GM23338 (cell line): ENCODE results near the gene DMWD. TPM values are rescaled to one million over a fixed set of nuclear protein-coding genes. Genes with fewer than 3 reads are reported as not detected.

Experiments
- ATAC-seq: fragments of 200-7000 bp; cut with Tn5 transposase; 3 replicates; pipeline ENCODE4 v1.9.1; 2020
- DNase-seq: peaks from one replicate; pipeline ENCODE4 v3.0.0-alpha.2; 2015; ENCODE audit warnings: low spot score
- H2AFZ ChIP-seq: fragments of 200-600 bp; sonication (generic); 2 replicates; pipeline ENCODE4 v1.8.0; 2016; ENCODE audit warnings: antibody characterized with exemption, mild to moderate bottlenecking, moderate library complexity
- H3F3A ChIP-seq: fragments of 200-600 bp; sonication (generic); replicated peaks from 2 replicates; pipeline ENCODE4 v1.8.0; 2017; ENCODE audit warnings: antibody characterized with exemption, mixed run types, low read depth
- H3K27ac ChIP-seq: fragments of 200-600 bp; sonication (generic); 2 replicates; pipeline ENCODE4 v1.6.1; 2016; ENCODE audit warnings: low read depth
- H3K27me3 ChIP-seq: fragments of 200-600 bp; sonication (generic); 2 replicates; pipeline ENCODE4 v1.8.0; 2016; ENCODE audit warnings: mild to moderate bottlenecking, mixed run types, moderate library complexity; ENCODE audit not compliant: insufficient read depth
- H3K36me3 ChIP-seq: fragments of 200-600 bp; sonication (generic); 2 replicates; pipeline ENCODE4 v1.8.0; 2016; ENCODE audit warnings: mild to moderate bottlenecking; ENCODE audit not compliant: insufficient read depth
- H3K4me1 ChIP-seq: fragments of 200-600 bp; sonication (generic); 2 replicates; pipeline ENCODE4 v1.8.0; 2016; ENCODE audit warnings: mild to moderate bottlenecking, moderate library complexity; ENCODE audit not compliant: insufficient read depth
- H3K4me2 ChIP-seq: fragments of 200-600 bp; sonication (generic); 2 replicates; pipeline ENCODE4 v1.7.1; 2017; ENCODE audit warnings: mixed run types
- H3K4me3 ChIP-seq: fragments of 200-600 bp; sonication (generic); 2 replicates; pipeline ENCODE4 v1.6.1; 2016; ENCODE audit warnings: mixed run types
- H3K79me2 ChIP-seq: fragments of 200-600 bp; sonication (generic); replicated peaks from 2 replicates; pipeline ENCODE4 v1.8.0; 2017; ENCODE audit warnings: mild to moderate bottlenecking; ENCODE audit not compliant: insufficient read depth
- H3K9me2 ChIP-seq: fragments of 200-600 bp; sonication (generic); 2 replicates; pipeline ENCODE4 v1.8.0; 2017; ENCODE audit not compliant: insufficient read depth
- H4K20me1 ChIP-seq: fragments of 200-600 bp; sonication (generic); replicated peaks from 2 replicates; pipeline ENCODE4 v1.8.0; 2017; ENCODE audit warnings: mild to moderate bottlenecking; ENCODE audit not compliant: insufficient read depth
- H3K27ac Mint-ChIP-seq: 2 replicates; pipeline ENCODE4 v1.8.0; 2020; ENCODE audit warnings: inconsistent platforms, mild to moderate bottlenecking, moderate library complexity, mixed read lengths
- H3K27me3 Mint-ChIP-seq: 3 replicates; pipeline ENCODE4 v1.8.0; 2022; ENCODE audit warnings: low read depth, mild to moderate bottlenecking, moderate library complexity, mixed read lengths, inconsistent platforms; ENCODE audit not compliant: insufficient read depth, poor library complexity
- H3K36me3 Mint-ChIP-seq: 3 replicates; pipeline ENCODE4 v1.8.0; 2021; ENCODE audit warnings: low read depth, mild to moderate bottlenecking, inconsistent platforms, moderate library complexity, mixed read lengths
- H3K4me1 Mint-ChIP-seq: 3 replicates; pipeline ENCODE4 v1.8.0; 2020; ENCODE audit warnings: mild to moderate bottlenecking, inconsistent platforms, mixed read lengths
- H3K4me3 Mint-ChIP-seq: 3 replicates; pipeline ENCODE4 v1.8.0; 2021; ENCODE audit warnings: moderate library complexity, mild to moderate bottlenecking, inconsistent platforms, mixed read lengths
- H3K9me3 Mint-ChIP-seq: 3 replicates; pipeline ENCODE4 v1.8.0; 2020; ENCODE audit warnings: moderate library complexity, mild to moderate bottlenecking, inconsistent platforms, mixed read lengths
- CREB1 ChIP-seq: fragments of 250-450 bp; sonication (Bioruptor Pico); IDR thresholded peaks from 2 replicates; pipeline ENCODE4 v1.5.0; 2020; ENCODE audit warnings: low read depth, mild to moderate bottlenecking, moderate library complexity
- CTCF ChIP-seq, 2 experiments: fragments of 200-600 bp in 1 of 2; sonication (generic) in 1 of 2; conservative IDR thresholded peaks; 2 replicates each; pipeline versions ENCODE4 v1.5.1 to v1.6.1; 2016 to 2017; ENCODE audit warnings: antibody characterized with exemption in 2 of 2, low read depth in 2 of 2, mild to moderate bottlenecking in 2 of 2, moderate library complexity in 1 of 2
- EZH2phosphoT487 ChIP-seq: fragments of 200-600 bp; sonication (generic); IDR thresholded peaks from one replicate; pipeline ENCODE4 v1.8.1; 2018; ENCODE audit warnings: antibody characterized with exemption; ENCODE audit not compliant: unreplicated experiment
- JUNB ChIP-seq: IDR thresholded peaks from one replicate; pipeline ENCODE4 v1.6.1; 2016; ENCODE audit warnings: antibody characterized with exemption; ENCODE audit not compliant: unreplicated experiment
- REST ChIP-seq: IDR thresholded peaks from one replicate; pipeline ENCODE4 v1.6.1; 2018; ENCODE audit warnings: antibody characterized with exemption; ENCODE audit not compliant: unreplicated experiment
- STAT1 ChIP-seq: IDR thresholded peaks from one replicate; pipeline ENCODE4 v1.6.1; 2016; ENCODE audit warnings: antibody characterized with exemption; ENCODE audit not compliant: unreplicated experiment
- ZNF114 ChIP-seq: fragments of 250-450 bp; sonication (Bioruptor Pico); IDR thresholded peaks from 2 replicates; pipeline ENCODE4 v1.5.0; 2020; ENCODE audit warnings: mild to moderate bottlenecking, moderate library complexity
- ZNF331 ChIP-seq: fragments of 250-450 bp; sonication (Bioruptor Pico); IDR thresholded peaks from 2 replicates; pipeline ENCODE4 v1.5.0; 2020; ENCODE audit warnings: low read depth, mild to moderate bottlenecking, moderate library complexity
- polyA plus RNA-seq: library from polyadenylated mRNA; unstranded; fragments of >200 nt; fragmentation: Nextera tagmentation; extraction: Ambion mirVana; gene quantifications from 2 replicates; pipeline ENCODE4 v1.2.1, GENCODE V29; 2016
- total RNA-seq: library from RNA; depleted of rRNA; stranded (reverse); fragments of >200 nt; shearing (Covaris generic); gene quantifications from 2 replicates; pipeline ENCODE4 v1.2.3, GENCODE V29; 2014
- TF ChIP-seq, protein P1 (sequence below): IDR thresholded peaks from 2 replicates; pipeline ENCODE4 v1.6.1; 2016; ENCODE audit warnings: antibody characterized with exemption

DMWD gene
- total and polyA plus RNA-seq, 2 experiments from 2014 or later, result 12.1 to 45.6 TPM

GRCh38 chr19:45785097-45785496 is 7.5 kb downstream of the DMWD start:
- Histone ChIP-seq H3K27ac (no peak overlapping the region), H3K36me3 (no peaks in the 10 kb centered on the region; the same call in 1 of the 2 replicates), H4K20me1 (peaks cover 15% of the 10 kb centered on the region), H3K4me3 (no peak overlapping the region), H3K4me1 (peaks cover 25% of the 10 kb centered on the region), H2AFZ (no peak overlapping the region), H3K79me2 (no peaks in the 10 kb centered on the region), H3F3A (peaks cover 8% of the 10 kb centered on the region; the same call in 1 of the 2 replicates), H3K4me2 (no peak overlapping the region), H3K27me3 (peaks cover 4% of the 10 kb centered on the region), H3K9me2 (no peaks in the 10 kb centered on the region)
- peaks cover 22% of the 10 kb centered on the region for H3K27me3 Mint-ChIP-seq
- H3K9me3 Mint-ChIP-seq, result no peaks in the 10 kb centered on the region; the same call in 2 of the 3 replicates
- H3K27ac Mint-ChIP-seq, result no peak overlapping the region
- no peak overlapping the region for H3K4me3 Mint-ChIP-seq
- no peak for ATAC-seq
- peaks cover 22% of the 10 kb centered on the region for H3K4me1 Mint-ChIP-seq
- TF ChIP-seq EZH2phosphoT487 (no peak), ZNF114 (no peak)
- DNase-seq, result no peak
- peaks cover 38% of the 10 kb centered on the region for H3K36me3 Mint-ChIP-seq

- no peak for TF ChIP-seq ZNF331
- no peak for TF ChIP-seq CREB1
- TF ChIP-seq EZH2phosphoT487, result no peak
- no peak for TF ChIP-seq CTCF (conservative IDR thresholded peaks at IDR 0.05; ENCODE audit: low read depth in 2 of 2)
- TF ChIP-seq REST, result no peak
- no peak for TF ChIP-seq STAT1
- TF ChIP-seq, protein P1, sequence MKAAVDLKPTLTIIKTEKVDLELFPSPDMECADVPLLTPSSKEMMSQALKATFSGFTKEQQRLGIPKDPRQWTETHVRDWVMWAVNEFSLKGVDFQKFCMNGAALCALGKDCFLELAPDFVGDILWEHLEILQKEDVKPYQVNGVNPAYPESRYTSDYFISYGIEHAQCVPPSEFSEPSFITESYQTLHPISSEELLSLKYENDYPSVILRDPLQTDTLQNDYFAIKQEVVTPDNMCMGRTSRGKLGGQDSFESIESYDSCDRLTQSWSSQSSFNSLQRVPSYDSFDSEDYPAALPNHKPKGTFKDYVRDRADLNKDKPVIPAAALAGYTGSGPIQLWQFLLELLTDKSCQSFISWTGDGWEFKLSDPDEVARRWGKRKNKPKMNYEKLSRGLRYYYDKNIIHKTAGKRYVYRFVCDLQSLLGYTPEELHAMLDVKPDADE, result no peak
- no peak for TF ChIP-seq JUNB
- Histone ChIP-seq H2AFZ (no peak overlapping the region), H3K27ac (no peak overlapping the region), H3K27me3 (peaks cover 8% of the 10 kb centered on the region), H3K36me3 (no peaks in the 10 kb centered on the region; the same call in 1 of the 2 replicates), H3K79me2 (no peaks in the 10 kb centered on the region), H4K20me1 (peaks cover 13% of the 10 kb centered on the region), H3K4me1 (peaks cover 30% of the 10 kb centered on the region), H3K9me2 (no peaks in the 10 kb centered on the region), H3K4me3 (no peak overlapping the region), H3F3A (peaks cover 10% of the 10 kb centered on the region; the same call in 1 of the 2 replicates), H3K4me2 (no peak overlapping the region)
- Mint-ChIP-seq H3K36me3 (peaks cover 30% of the 10 kb centered on the region), H3K9me3 (no peaks in the 10 kb centered on the region; the same call in 2 of the 3 replicates), H3K27me3 (peaks cover 26% of the 10 kb centered on the region), H3K4me1 (peaks cover 27% of the 10 kb centered on the region), H3K4me3 (no peak overlapping the region), H3K27ac (no peak overlapping the region)
- ATAC-seq (no peak), DNase-seq (no peak)
Measured at GRCh38 chr19:45784096-45784495, 8.5 kb downstream of the DMWD start.
